ENCODE results near the gene RGS8.

DNA sequence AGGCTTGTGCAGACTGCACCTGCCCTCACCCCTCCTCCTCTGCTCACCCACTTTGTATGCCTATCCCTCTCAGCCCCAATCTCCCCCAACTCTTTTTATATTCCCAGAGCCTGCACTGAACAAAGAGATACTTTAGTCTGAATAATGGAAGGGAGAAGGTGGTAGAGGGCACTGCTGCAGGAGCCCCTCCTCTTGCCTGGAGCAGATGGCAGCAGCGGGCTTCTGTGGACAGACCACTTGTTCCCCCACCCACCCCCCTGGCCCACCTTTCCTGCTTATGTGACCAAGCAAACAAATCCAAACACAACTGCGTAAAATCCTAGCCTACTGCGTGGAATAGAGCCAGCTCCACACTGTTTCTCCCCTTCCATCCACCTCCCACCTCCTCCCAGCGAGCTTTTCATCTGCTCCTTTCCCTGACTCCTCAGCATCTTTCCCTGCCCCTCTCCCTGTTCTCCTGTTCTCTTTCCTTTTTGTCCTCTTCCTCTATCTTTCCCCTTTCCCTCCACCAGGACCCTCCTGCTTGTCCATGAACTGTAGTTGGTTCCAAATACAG lies 27.5 kb downstream of the RGS8 start:
- TF ChIP-seq POLR2AphosphoS5 (IDR thresholded peaks at IDR 0.05; ENCODE audit: low read depth, low read length) (no peak), TAF1 (IDR thresholded peaks at IDR 0.05; ENCODE audit: borderline replicate concordance, insufficient read depth, low read length) (no peak), SIN3A (IDR thresholded peaks at IDR 0.05; ENCODE audit: borderline replicate concordance, insufficient read depth, low read length) (no peak), FOXP2 (optimal IDR thresholded peaks at IDR 0.05; ENCODE audit: borderline replicate concordance, extremely low read depth, extremely low read length, insufficient read depth) (no peak)
- TF ChIP-seq, protein P1, sequence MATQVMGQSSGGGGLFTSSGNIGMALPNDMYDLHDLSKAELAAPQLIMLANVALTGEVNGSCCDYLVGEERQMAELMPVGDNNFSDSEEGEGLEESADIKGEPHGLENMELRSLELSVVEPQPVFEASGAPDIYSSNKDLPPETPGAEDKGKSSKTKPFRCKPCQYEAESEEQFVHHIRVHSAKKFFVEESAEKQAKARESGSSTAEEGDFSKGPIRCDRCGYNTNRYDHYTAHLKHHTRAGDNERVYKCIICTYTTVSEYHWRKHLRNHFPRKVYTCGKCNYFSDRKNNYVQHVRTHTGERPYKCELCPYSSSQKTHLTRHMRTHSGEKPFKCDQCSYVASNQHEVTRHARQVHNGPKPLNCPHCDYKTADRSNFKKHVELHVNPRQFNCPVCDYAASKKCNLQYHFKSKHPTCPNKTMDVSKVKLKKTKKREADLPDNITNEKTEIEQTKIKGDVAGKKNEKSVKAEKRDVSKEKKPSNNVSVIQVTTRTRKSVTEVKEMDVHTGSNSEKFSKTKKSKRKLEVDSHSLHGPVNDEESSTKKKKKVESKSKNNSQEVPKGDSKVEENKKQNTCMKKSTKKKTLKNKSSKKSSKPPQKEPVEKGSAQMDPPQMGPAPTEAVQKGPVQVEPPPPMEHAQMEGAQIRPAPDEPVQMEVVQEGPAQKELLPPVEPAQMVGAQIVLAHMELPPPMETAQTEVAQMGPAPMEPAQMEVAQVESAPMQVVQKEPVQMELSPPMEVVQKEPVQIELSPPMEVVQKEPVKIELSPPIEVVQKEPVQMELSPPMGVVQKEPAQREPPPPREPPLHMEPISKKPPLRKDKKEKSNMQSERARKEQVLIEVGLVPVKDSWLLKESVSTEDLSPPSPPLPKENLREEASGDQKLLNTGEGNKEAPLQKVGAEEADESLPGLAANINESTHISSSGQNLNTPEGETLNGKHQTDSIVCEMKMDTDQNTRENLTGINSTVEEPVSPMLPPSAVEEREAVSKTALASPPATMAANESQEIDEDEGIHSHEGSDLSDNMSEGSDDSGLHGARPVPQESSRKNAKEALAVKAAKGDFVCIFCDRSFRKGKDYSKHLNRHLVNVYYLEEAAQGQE (IDR thresholded peaks at IDR 0.05; ENCODE audit: insufficient read depth in 1 of 2, low read depth in 2 of 2, low read length in 2 of 2), result no peak

Data from PFSK-1 (cell line).